ENCODE measurements around the gene MRRF. TPM values are rescaled to one million over a fixed set of nuclear protein-coding genes. Genes with fewer than 3 reads are reported as not detected.

MRRF gene
- polyA plus RNA-seq, 1 donor (not counting 4 experiments of a cell fraction or from before 2014, with no cell fraction given), result 82.6 TPM

DNA sequence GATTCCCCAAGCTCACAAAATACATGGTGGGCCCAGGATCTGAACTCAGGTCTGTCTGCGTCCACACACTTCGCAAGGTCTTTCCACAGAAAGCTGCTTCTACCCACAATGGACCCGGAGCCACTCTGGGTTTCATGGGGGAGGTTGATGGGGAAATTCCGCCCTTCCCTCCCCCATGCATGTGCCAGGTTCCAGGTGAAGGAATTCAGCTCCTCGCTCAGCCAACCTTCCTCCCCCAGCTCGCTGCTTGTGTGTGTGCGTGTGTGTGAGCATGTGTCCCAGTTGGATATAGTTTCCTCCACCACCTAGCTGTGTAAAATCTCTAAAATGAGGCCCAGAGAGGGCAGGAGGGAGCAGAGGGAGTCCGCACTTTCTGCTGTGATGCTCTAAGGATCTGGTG is 107.2 kb downstream of the MRRF start:
- no peak for FAIRE-seq
- Histone ChIP-seq H3K9me3 (ENCODE audit: control insufficient read depth, low read depth, low read length) (no peaks in the 10 kb centered on the region), H3K27ac (ENCODE audit: control insufficient read depth, insufficient read depth, low read length) (no peak overlapping the region), H3K36me3 (ENCODE audit: control insufficient read depth in 2 of 2, extremely low read depth in 1 of 2, insufficient read depth in 2 of 2, low read length in 2 of 2) (no peaks in the 10 kb centered on the region), H3K4me1 (ENCODE audit: control insufficient read depth, extremely low read depth, insufficient read depth, low read length) (peaks cover 41% of the 10 kb centered on the region), H3K79me2 (ENCODE audit: control insufficient read depth, insufficient read depth, low read length) (no peaks in the 10 kb centered on the region), H3K4me2 (ENCODE audit: control insufficient read depth, extremely low read depth, insufficient read depth, low read depth, low read length) (no peak overlapping the region), H4K20me1 (ENCODE audit: control insufficient read depth, extremely low read depth, insufficient read depth, low read length) (no peaks in the 10 kb centered on the region), H3K9me1 (ENCODE audit: control insufficient read depth, extremely low read depth, insufficient read depth, low read length) (no peaks in the 10 kb centered on the region), H3K27me3 (ENCODE audit: control insufficient read depth, extremely low read depth, insufficient read depth, low read length) (no peaks in the 10 kb centered on the region), H2AFZ (ENCODE audit: control insufficient read depth, low read length) (no peak overlapping the region), H3K4me3 (ENCODE audit: control insufficient read depth in 2 of 3, extremely low read depth in 1 of 3, insufficient read depth in 2 of 3, low read depth in 1 of 3, low read length in 3 of 3) (peak overlapping the region in 1 of 3 experiments; percentile 43), H3K9ac (ENCODE audit: control insufficient read depth, extremely low read depth, insufficient read depth, low read length) (no peak overlapping the region)
- TF ChIP-seq EZH2 (IDR thresholded peaks at IDR 0.05; ENCODE audit: low read length), result no peak
- TF ChIP-seq, protein P1, sequence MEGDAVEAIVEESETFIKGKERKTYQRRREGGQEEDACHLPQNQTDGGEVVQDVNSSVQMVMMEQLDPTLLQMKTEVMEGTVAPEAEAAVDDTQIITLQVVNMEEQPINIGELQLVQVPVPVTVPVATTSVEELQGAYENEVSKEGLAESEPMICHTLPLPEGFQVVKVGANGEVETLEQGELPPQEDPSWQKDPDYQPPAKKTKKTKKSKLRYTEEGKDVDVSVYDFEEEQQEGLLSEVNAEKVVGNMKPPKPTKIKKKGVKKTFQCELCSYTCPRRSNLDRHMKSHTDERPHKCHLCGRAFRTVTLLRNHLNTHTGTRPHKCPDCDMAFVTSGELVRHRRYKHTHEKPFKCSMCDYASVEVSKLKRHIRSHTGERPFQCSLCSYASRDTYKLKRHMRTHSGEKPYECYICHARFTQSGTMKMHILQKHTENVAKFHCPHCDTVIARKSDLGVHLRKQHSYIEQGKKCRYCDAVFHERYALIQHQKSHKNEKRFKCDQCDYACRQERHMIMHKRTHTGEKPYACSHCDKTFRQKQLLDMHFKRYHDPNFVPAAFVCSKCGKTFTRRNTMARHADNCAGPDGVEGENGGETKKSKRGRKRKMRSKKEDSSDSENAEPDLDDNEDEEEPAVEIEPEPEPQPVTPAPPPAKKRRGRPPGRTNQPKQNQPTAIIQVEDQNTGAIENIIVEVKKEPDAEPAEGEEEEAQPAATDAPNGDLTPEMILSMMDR (optimal IDR thresholded peaks at IDR 0.05 in 1 of 3, IDR thresholded peaks at IDR 0.05 in 1 of 3, conservative IDR thresholded peaks at IDR 0.05 in 1 of 3; ENCODE audit: extremely low read depth in 1 of 3, insufficient read depth in 2 of 3, low read length in 3 of 3), result no peak
- dilution Hi-C loops (cut with MboI; ENCODE audit: extremely low pct_ligation_motif_present, low sequenced_read_pairs), result no loop called here
- DNase-seq (ENCODE audit: low read depth, low spot score), result no peak

DNA sequence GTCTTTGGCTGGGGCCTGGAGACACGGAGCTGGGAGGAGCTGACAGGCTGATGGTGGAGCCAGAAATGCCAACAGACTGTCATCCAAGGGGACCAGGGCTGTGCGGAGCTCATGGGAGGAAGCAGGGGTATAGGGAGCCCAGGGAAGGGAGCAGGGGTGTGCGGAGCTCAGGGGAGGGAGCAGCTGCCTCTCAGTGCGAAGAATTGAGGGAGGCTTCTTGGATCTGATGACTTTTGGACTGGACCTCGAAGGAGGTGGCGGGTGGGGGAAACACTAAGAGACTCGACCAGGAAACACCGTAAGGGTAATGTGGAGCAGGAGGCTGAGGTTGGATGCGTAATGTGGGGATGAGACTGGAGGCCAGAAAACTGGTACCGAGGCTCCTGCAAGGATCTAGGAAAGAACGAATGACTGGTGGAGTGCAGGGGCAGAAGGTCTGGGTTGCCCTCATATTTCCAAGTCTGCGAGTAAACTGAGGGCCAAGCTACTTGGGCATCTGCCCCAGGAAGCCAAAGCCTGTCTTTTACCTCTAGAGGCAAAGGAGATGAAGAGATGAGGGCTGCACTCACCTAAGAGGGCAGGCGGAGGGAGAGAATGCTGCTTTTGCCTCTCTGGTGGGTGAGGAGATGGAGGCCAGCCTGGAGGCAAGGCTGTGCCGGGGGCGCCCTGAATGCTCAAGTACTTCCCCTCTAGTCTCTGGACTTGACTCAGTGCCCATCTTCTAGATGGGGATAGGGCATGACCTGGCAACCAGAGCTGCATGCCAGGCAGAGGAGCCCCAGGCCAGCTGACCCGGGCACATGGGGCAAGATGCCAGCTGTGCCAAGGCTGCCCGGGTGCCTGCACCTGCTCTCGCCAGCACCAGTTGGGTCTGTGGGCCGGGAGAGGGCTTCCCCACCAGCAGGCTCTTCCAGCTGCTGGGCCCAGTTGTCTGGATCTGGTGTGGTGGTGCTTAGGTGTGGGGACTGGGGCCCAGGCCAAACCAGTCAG is 108.5 kb downstream of the MRRF start:
- Histone ChIP-seq H3K79me2 (ENCODE audit: control insufficient read depth, insufficient read depth, low read length) (no peaks in the 10 kb centered on the region), H2AFZ (ENCODE audit: control insufficient read depth, low read length) (no peak overlapping the region), H3K27me3 (ENCODE audit: control insufficient read depth, extremely low read depth, insufficient read depth, low read length) (no peaks in the 10 kb centered on the region), H3K36me3 (ENCODE audit: control insufficient read depth in 2 of 2, extremely low read depth in 1 of 2, insufficient read depth in 2 of 2, low read length in 2 of 2) (no peaks in the 10 kb centered on the region), H3K4me3 (ENCODE audit: control insufficient read depth in 2 of 3, extremely low read depth in 1 of 3, insufficient read depth in 2 of 3, low read depth in 1 of 3, low read length in 3 of 3) (no peak overlapping the region), H3K4me1 (ENCODE audit: control insufficient read depth, extremely low read depth, insufficient read depth, low read length) (peaks cover 30% of the 10 kb centered on the region), H3K27ac (ENCODE audit: control insufficient read depth, insufficient read depth, low read length) (no peak overlapping the region), H4K20me1 (ENCODE audit: control insufficient read depth, extremely low read depth, insufficient read depth, low read length) (no peaks in the 10 kb centered on the region), H3K9me3 (ENCODE audit: control insufficient read depth, low read depth, low read length) (no peaks in the 10 kb centered on the region), H3K9ac (ENCODE audit: control insufficient read depth, extremely low read depth, insufficient read depth, low read length) (no peak overlapping the region), H3K9me1 (ENCODE audit: control insufficient read depth, extremely low read depth, insufficient read depth, low read length) (no peaks in the 10 kb centered on the region), H3K4me2 (ENCODE audit: control insufficient read depth, extremely low read depth, insufficient read depth, low read depth, low read length) (no peak overlapping the region)
- no peak for DNase-seq (ENCODE audit: low read depth, low spot score)
- TF ChIP-seq, protein P1 (optimal IDR thresholded peaks at IDR 0.05 in 1 of 3, IDR thresholded peaks at IDR 0.05 in 1 of 3, conservative IDR thresholded peaks at IDR 0.05 in 1 of 3; ENCODE audit: extremely low read depth in 1 of 3, insufficient read depth in 2 of 3, low read length in 3 of 3), result no peak
- no peak for TF ChIP-seq EZH2 (IDR thresholded peaks at IDR 0.05; ENCODE audit: low read length)
- no peak for FAIRE-seq
- dilution Hi-C loops (cut with MboI; ENCODE audit: extremely low pct_ligation_motif_present, low sequenced_read_pairs), result no loop called here

Data from keratinocyte (primary cell).